Fibroblast of skin of back (primary cell): ENCODE measurements around the gene MTX1.
"Not testable (repeated sequence)": the region's sequence is repeated elsewhere in the genome, so short reads cannot be mapped to it uniquely, and the experiment has no call there.

Experiments used
- DNase-seq: peaks from one replicate; pipeline ENCODE4 v3.0.0-alpha.2; 2013

Gene MTX1

GRCh38 chr1:155209312-155209721 lies 822 bp downstream of the MTX1 start:
- no peak for DNase-seq

DNA sequence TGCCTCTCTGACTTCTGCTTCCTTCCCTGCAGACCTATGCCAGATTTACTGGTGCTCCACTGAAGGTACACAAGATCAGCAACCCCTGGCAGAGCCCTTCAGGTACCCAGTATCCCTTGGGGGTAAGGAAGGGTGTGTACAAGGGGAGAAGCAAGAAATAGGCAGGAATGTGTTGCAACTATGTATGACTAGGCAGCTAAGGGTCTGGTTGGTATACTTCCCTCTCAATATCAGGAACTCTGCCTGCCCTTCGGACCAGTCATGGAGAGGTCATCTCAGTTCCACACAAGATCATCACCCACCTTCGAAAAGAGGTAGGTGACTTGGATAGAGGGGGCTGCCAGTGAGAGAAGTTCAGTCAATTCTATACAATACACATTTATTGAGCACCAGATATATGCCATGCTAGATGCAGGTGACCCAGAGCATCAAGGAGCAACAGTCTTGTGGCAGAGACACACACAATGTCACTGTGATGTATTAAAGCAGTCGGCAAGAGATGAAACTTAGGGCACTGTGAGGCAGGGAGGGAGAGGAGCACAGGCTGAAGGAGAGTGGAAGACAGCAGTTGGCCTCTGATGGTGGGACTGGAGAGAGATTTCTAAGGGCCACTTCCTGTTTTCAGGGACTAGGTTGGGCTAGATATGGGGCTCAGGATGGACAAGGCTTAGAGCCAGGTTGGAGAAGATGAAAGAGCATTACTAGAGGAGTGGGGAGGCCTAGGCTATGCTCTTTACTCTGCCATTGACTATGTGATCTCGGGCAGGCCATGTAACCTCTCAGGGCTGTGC lies 2.0 kb downstream of the MTX1 start:
- no peak for DNase-seq

DNA sequence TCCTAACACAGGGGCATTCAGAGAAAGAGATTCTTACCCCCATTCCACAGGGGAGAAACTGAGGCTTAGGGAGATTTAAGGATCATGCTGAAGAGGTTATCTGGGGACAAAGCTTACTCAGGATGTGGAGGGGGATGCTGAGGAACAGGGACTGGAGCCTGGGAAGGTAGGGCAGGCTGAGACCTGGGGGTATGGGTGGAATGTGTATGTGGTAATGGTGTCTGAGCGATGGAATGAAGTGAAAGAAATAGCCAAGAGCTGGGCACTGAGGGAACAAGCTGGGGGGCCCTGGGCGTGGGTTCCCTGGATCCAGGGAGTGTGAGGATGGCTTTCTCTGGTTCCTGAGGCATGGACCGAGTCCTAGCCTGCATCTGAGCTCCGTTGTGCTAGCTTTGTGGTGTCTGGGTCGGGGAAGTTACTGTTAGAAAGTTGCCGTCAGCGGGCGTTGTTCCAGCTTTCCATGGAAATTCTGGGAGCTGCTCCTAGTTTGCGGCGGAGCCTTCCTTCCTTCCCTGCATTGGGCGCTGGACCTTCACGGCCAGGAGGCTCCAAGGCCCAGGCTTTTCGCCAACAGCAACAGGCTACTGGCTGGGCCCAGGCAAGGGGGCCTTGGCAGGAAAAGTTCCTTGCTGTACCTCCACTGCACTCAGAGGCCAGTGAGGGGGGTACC lies 3.0 kb downstream of the MTX1 start:
- not testable (repeated sequence) for DNase-seq

DNA sequence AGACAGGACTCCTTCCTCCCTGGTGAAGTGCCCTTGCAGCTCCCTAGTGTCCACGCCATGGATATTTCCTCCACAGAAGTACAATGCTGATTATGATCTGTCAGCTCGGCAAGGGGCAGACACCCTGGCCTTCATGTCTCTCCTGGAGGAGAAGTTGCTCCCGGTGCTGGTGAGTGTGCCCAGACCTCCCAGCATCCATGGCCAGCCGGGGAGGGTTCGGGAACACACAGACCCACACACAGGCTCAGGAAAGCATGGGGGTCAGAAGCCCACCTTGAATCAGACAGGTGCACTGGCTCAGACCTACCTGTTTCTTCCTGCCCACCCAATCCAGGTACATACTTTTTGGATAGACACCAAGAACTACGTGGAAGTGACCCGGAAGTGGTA lies 3.6 kb downstream of the MTX1 start:
- not testable (repeated sequence) for DNase-seq

- not testable (repeated sequence) for DNase-seq
These were observed 6.2 kb downstream of the MTX1 start for GRCh38 chr1:155214702-155215101.

- peak; percentile 69 for DNase-seq
These were observed 10.5 kb downstream of the MTX1 start for GRCh38 chr1:155218854-155219591.

DNA sequence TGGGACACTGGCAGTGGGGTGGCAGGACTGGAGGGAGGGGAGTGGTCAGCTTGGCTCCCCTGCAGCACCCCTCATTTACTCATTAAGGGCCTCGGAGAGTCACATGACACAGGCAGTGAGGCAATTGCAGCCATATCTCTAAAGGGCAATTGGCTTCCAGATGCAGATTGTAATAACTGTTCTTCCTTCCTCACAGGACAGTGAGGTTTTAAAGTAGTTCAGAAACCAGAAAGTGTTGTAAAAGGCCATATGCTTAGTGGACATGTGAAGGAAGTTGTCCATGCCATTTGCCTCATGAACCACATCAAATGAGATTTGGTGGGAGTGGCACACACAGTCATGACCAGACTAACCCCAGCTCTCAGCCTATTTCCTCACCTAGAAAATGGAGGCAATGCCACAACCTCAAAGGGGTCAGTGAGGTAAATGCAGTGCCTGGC lies 11.1 kb downstream of the MTX1 start:
- no peak for DNase-seq

DNA sequence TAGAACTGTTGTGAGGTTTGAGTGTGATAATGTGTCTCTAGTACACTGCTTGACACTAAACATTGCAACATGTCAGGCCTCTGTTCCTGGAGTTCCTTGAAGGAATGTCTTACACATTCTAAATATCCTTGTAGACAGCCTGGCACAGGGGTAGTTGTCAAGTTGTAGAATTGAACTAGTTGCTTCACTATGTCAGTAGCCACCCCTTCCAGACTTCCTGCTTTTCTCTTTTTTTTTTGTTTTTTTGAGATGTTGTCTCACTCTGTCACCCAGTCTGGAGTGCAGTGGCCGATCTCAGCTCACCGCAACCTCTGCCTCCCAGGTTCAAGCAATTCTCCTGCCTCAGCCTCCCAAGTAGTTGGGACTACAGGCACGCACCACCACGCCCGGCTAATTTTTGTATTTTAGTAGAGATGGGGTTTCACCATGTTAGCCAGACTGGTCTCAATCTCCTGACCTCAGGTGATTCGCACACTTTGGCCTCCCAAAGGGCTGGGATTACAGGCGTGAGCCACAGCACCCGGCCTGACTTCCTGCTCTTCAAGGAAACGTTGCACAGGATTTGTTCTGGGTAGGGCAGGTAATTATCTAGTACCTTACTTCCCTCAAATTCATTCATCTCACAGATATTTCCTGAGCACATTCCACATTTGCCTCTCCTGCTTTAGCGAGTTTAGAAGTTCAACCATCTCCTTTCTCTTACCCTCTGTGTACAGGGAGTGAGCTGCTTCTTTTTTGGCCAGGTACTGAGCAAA lies 11.9 kb downstream of the MTX1 start:
- DNase-seq = not testable (repeated sequence)

- DNase-seq = no peak
These were observed 14.6 kb downstream of the MTX1 start for GRCh38 chr1:155223047-155223446.

GRCh38 chr1:155225404-155225759 lies 16.9 kb downstream of the MTX1 start:
- not testable (repeated sequence) for DNase-seq

DNA sequence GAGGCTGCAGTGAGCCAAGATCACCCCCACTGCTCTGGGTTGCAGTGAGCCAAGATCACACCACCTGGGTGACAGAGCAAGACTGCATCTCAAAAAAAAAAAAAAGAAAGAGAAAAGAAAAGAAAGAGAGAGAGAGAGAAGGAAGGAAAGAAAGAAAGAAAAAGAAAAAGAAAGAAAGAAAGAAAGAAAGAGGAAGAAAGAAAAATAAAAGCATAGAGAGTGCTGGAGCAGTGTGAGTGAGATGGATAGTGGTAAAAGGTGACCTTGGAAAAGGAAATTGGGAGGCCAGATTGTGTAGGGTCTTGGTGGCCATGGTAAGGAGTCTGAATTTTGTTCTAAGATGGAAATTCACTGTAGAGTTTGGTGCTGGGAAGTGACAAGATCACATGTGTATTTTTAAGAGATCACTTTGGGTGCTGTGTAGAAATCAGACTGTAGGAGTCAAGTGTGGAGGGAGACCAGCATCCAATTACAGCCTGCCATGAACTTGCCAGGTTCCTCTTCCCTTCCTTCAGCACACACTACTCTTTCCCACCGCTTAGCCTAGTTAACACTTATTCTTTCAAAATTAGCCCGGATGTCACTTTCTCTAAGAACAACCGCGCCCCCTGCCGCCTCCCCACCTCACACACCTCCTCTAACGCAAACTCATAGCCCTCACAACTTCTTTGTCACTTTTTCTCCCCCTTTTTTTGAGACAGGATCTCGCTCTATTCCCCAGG lies 17.9 kb downstream of the MTX1 start:
- DNase-seq = peak; percentile 84

- DNase-seq = peak; percentile 57
These were observed 18.4 kb downstream of the MTX1 start for GRCh38 chr1:155226910-155227260.

GRCh38 chr1:155227261-155228095 lies 19.0 kb downstream of the MTX1 start:
- peak; percentile 99 for DNase-seq

DNA sequence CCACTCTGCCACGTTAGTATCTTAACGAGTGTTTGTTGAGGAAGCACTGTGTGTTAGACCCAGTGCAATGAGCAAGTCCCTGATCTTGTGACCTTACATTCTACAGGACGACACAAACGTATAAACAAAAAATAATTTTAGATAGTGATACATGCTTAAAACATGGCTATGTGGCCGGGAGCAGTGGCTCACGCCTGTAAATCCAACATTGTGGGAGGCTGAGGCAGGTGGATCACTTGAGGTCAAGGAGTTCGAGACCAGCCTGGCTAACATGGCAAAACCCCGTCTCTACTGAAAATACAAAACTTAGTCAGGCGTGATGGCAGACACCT lies 19.6 kb downstream of the MTX1 start:
- no peak for DNase-seq

GRCh38 chr1:155231302-155231701 lies 22.8 kb downstream of the MTX1 start:
- DNase-seq = not testable (repeated sequence)

DNA sequence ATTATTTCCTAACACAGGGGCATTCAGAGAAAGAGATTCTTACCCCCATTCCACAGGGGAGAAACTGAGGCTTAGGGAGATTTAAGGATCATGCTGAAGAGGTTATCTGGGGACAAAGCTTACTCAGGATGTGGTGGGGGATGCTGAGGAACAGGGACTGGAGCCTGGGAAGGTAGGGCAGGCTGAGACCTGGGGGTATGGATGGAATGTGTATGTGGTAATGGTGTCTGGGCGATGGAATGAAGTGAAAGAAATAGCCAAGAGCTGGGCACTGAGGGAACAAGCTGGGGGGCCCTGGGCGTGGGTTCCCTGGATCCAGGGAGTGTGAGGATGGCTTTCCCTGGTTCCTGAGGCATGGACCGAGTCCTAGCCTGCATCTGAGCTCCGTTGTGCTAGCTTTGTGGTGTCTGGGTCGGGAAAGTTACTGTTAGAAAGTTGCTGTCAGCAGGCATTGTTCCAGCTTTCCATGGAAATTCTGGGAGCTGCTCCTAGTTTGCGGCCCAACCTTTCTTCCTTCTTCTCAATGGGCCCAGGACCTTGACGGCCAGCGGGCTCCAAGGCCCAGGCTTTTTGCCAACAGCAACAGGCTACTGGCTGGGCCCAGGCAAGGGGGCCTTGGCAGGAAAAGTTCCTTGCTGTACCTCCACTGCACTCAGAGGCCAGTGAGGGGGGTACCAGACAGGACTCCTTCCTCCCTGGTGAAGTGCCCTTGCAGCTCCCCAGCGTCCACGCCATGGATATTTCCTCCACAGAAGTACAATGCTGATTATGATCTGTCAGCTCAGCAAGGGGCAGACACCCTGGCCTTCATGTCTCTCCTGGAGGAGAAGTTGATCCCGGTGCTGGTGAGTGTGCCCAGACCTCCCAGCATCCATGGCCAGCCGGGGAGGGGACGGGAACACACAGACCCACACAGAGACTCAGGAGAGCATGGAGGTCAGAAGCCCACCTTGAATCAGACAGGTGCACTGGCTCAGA lies 23.8 kb downstream of the MTX1 start:
- DNase-seq = peak; percentile 63

DNA sequence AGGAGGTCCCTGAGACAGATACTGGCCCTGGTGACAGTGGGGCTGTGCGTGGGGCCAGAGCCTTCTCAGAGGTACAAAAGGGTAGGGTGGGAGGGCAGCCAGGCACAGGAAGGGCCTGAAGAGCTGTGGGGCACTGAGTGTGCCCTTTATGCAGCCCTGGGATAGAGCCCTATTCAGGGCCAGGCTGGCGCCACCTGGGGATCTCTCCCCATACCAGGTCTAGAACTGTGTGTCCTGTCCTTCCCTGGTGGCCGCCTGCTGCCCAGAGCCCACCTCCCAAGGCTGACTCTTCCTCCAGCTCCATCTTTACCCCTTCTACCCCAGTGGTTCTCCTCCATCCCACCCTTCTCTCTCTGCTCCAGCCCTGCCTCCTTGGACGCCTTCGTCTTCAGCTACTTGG lies 25.0 kb downstream of the MTX1 start:
- DNase-seq = not testable (repeated sequence)

- not testable (repeated sequence) for DNase-seq
These were observed 26.9 kb downstream of the MTX1 start for GRCh38 chr1:155235375-155235774.

GRCh38 chr1:155236451-155236850 lies 28.0 kb downstream of the MTX1 start:
- no peak for DNase-seq
